GM23338 (cell line): Measurements from ENCODE around the gene WBP2. TPM values are rescaled to one million over a fixed set of nuclear protein-coding genes. Genes with fewer than 3 reads are reported as not detected.

Experiments
- ATAC-seq: fragments of 200-7000 bp; cut with Tn5 transposase; 3 replicates; pipeline ENCODE4 v1.9.1; 2020
- DNase-seq: peaks from one replicate; pipeline ENCODE4 v3.0.0-alpha.2; 2015; ENCODE audit warnings: low spot score
- H2AFZ ChIP-seq: fragments of 200-600 bp; sonication (generic); 2 replicates; pipeline ENCODE4 v1.8.0; 2016; ENCODE audit warnings: antibody characterized with exemption, mild to moderate bottlenecking, moderate library complexity
- H3F3A ChIP-seq: fragments of 200-600 bp; sonication (generic); replicated peaks from 2 replicates; pipeline ENCODE4 v1.8.0; 2017; ENCODE audit warnings: antibody characterized with exemption, mixed run types, low read depth
- H3K27ac ChIP-seq: fragments of 200-600 bp; sonication (generic); 2 replicates; pipeline ENCODE4 v1.6.1; 2016; ENCODE audit warnings: low read depth
- H3K27me3 ChIP-seq: fragments of 200-600 bp; sonication (generic); 2 replicates; pipeline ENCODE4 v1.8.0; 2016; ENCODE audit warnings: mild to moderate bottlenecking, mixed run types, moderate library complexity; ENCODE audit not compliant: insufficient read depth
- H3K36me3 ChIP-seq: fragments of 200-600 bp; sonication (generic); 2 replicates; pipeline ENCODE4 v1.8.0; 2016; ENCODE audit warnings: mild to moderate bottlenecking; ENCODE audit not compliant: insufficient read depth
- H3K4me1 ChIP-seq: fragments of 200-600 bp; sonication (generic); 2 replicates; pipeline ENCODE4 v1.8.0; 2016; ENCODE audit warnings: mild to moderate bottlenecking, moderate library complexity; ENCODE audit not compliant: insufficient read depth
- H3K4me2 ChIP-seq: fragments of 200-600 bp; sonication (generic); 2 replicates; pipeline ENCODE4 v1.7.1; 2017; ENCODE audit warnings: mixed run types
- H3K4me3 ChIP-seq: fragments of 200-600 bp; sonication (generic); 2 replicates; pipeline ENCODE4 v1.6.1; 2016; ENCODE audit warnings: mixed run types
- H3K79me2 ChIP-seq: fragments of 200-600 bp; sonication (generic); replicated peaks from 2 replicates; pipeline ENCODE4 v1.8.0; 2017; ENCODE audit warnings: mild to moderate bottlenecking; ENCODE audit not compliant: insufficient read depth
- H3K9me2 ChIP-seq: fragments of 200-600 bp; sonication (generic); 2 replicates; pipeline ENCODE4 v1.8.0; 2017; ENCODE audit not compliant: insufficient read depth
- H4K20me1 ChIP-seq: fragments of 200-600 bp; sonication (generic); replicated peaks from 2 replicates; pipeline ENCODE4 v1.8.0; 2017; ENCODE audit warnings: mild to moderate bottlenecking; ENCODE audit not compliant: insufficient read depth
- H3K27ac Mint-ChIP-seq: 2 replicates; pipeline ENCODE4 v1.8.0; 2020; ENCODE audit warnings: inconsistent platforms, mild to moderate bottlenecking, moderate library complexity, mixed read lengths
- H3K27me3 Mint-ChIP-seq: 3 replicates; pipeline ENCODE4 v1.8.0; 2022; ENCODE audit warnings: low read depth, mild to moderate bottlenecking, moderate library complexity, mixed read lengths, inconsistent platforms; ENCODE audit not compliant: insufficient read depth, poor library complexity
- H3K36me3 Mint-ChIP-seq: 3 replicates; pipeline ENCODE4 v1.8.0; 2021; ENCODE audit warnings: low read depth, mild to moderate bottlenecking, inconsistent platforms, moderate library complexity, mixed read lengths
- H3K4me1 Mint-ChIP-seq: 3 replicates; pipeline ENCODE4 v1.8.0; 2020; ENCODE audit warnings: mild to moderate bottlenecking, inconsistent platforms, mixed read lengths
- H3K4me3 Mint-ChIP-seq: 3 replicates; pipeline ENCODE4 v1.8.0; 2021; ENCODE audit warnings: moderate library complexity, mild to moderate bottlenecking, inconsistent platforms, mixed read lengths
- H3K9me3 Mint-ChIP-seq: 3 replicates; pipeline ENCODE4 v1.8.0; 2020; ENCODE audit warnings: moderate library complexity, mild to moderate bottlenecking, inconsistent platforms, mixed read lengths
- CTCF ChIP-seq, 2 experiments: fragments of 200-600 bp in 1 of 2; sonication (generic) in 1 of 2; conservative IDR thresholded peaks; 2 replicates each; pipeline versions ENCODE4 v1.5.1 to v1.6.1; 2016 to 2017; ENCODE audit warnings: antibody characterized with exemption in 2 of 2, low read depth in 2 of 2, mild to moderate bottlenecking in 2 of 2, moderate library complexity in 1 of 2
- ETS1 ChIP-seq: IDR thresholded peaks from 2 replicates; pipeline ENCODE4 v1.6.1; 2016; ENCODE audit warnings: antibody characterized with exemption
- EZH2phosphoT487 ChIP-seq: fragments of 200-600 bp; sonication (generic); IDR thresholded peaks from one replicate; pipeline ENCODE4 v1.8.1; 2018; ENCODE audit warnings: antibody characterized with exemption; ENCODE audit not compliant: unreplicated experiment
- POLR2AphosphoS5 ChIP-seq: IDR thresholded peaks from 2 replicates; pipeline ENCODE4 v1.6.1; 2016; ENCODE audit warnings: antibody characterized with exemption, low read depth
- REST ChIP-seq: IDR thresholded peaks from one replicate; pipeline ENCODE4 v1.6.1; 2018; ENCODE audit warnings: antibody characterized with exemption; ENCODE audit not compliant: unreplicated experiment
- STAT1 ChIP-seq: IDR thresholded peaks from one replicate; pipeline ENCODE4 v1.6.1; 2016; ENCODE audit warnings: antibody characterized with exemption; ENCODE audit not compliant: unreplicated experiment
- ZNF114 ChIP-seq: fragments of 250-450 bp; sonication (Bioruptor Pico); IDR thresholded peaks from 2 replicates; pipeline ENCODE4 v1.5.0; 2020; ENCODE audit warnings: mild to moderate bottlenecking, moderate library complexity
- ZNF462 ChIP-seq: fragments of 250-450 bp; sonication (Bioruptor Pico); IDR thresholded peaks from 2 replicates; pipeline ENCODE4 v1.5.0; 2020; ENCODE audit warnings: mild to moderate bottlenecking, moderate library complexity
- polyA plus RNA-seq: library from polyadenylated mRNA; unstranded; fragments of >200 nt; fragmentation: Nextera tagmentation; extraction: Ambion mirVana; gene quantifications from 2 replicates; pipeline ENCODE4 v1.2.1, GENCODE V29; 2016
- total RNA-seq: library from RNA; depleted of rRNA; stranded (reverse); fragments of >200 nt; shearing (Covaris generic); gene quantifications from 2 replicates; pipeline ENCODE4 v1.2.3, GENCODE V29; 2014

The WBP2 gene
- total and polyA plus RNA-seq, 2 experiments from 2014 or later, result 36.2 to 63.5 TPM

- TF ChIP-seq CTCF (conservative IDR thresholded peaks at IDR 0.05; ENCODE audit: low read depth in 2 of 2), result no peak
- no peak for TF ChIP-seq EZH2phosphoT487
- TF ChIP-seq STAT1, result no peak
- TF ChIP-seq ETS1, result no peak
- TF ChIP-seq POLR2AphosphoS5, result no peak
- no peak for TF ChIP-seq REST
- no peak for TF ChIP-seq ZNF114 (CRISPR knock-in tag)
Observed at GRCh38 chr17:75854101-75854748, 910 bp downstream of the WBP2 start (continued).

- H3K4me1 Mint-ChIP-seq, result peaks cover 14% of the 10 kb centered on the region
- Histone ChIP-seq H3K9me2 (no peaks in the 10 kb centered on the region), H3K27ac (no peak overlapping the region), H3K27me3 (no peaks in the 10 kb centered on the region), H3K4me1 (peaks cover 6% of the 10 kb centered on the region), H3K36me3 (peaks cover 7% of the 10 kb centered on the region; the same call in 1 of the 2 replicates), H3F3A (peaks cover 18% of the 10 kb centered on the region), H3K4me2 (no peak overlapping the region), H3K79me2 (peaks cover 20% of the 10 kb centered on the region), H3K4me3 (no peak overlapping the region), H2AFZ (no peak overlapping the region), H4K20me1 (0 out of 2 replicates have a peak, but pooled peaks cover 10% of the 10 kb centered on the region)
- peak overlapping the region; percentile 74; the same call in 1 of the 2 replicates for H3K27ac Mint-ChIP-seq
- H3K4me3 Mint-ChIP-seq, result peak overlapping the region; percentile 44; the same call in 1 of the 3 replicates
- H3K9me3 Mint-ChIP-seq, result no peaks in the 10 kb centered on the region
- H3K36me3 Mint-ChIP-seq, result peaks cover 30% of the 10 kb centered on the region
- ATAC-seq (no peak), DNase-seq (no peak)
- peaks cover 4% of the 10 kb centered on the region for H3K27me3 Mint-ChIP-seq
- TF ChIP-seq ZNF462 (no peak), ZNF114 (CRISPR knock-in tag) (no peak), STAT1 (no peak), CTCF (conservative IDR thresholded peaks at IDR 0.05; ENCODE audit: low read depth in 2 of 2) (no peak)
Observed at GRCh38 chr17:75853433-75853832, 1.7 kb downstream of the WBP2 start.
